Measurements from ENCODE around the gene USH2A.
"Not testable (repeated sequence)": the region's sequence is repeated elsewhere in the genome, so short reads cannot be mapped to it uniquely, and the experiment has no call there.

Gene USH2A

DNA sequence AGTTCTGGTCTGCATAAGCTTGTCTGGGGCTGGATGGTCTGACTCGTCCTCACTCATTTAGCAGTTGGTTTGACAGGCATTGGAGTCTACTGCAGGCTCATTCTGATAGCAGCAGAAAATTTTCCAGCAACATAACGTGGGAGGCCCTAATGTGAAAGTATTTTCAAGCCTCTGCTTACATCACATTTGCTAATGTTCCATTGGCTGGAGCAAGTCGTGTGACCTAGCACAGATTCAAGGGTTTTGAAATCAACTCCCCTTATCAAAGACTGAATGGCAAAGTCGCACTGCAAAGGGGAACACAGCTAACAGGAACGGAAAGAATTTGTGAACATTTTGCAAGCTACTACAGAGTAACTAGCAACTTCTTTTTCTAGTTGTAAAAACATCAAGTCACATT is 2.3 kb upstream of the USH2A start:
- Mint-ChIP-seq H3K4me3 (no peak overlapping the region), H3K9me3 (peaks cover 5% of the 10 kb centered on the region), H3K36me3 (no peaks in the 10 kb centered on the region), H3K27ac (no peak overlapping the region), H3K27me3 (no peaks in the 10 kb centered on the region), H3K4me1 (no peaks in the 10 kb centered on the region)

DNA sequence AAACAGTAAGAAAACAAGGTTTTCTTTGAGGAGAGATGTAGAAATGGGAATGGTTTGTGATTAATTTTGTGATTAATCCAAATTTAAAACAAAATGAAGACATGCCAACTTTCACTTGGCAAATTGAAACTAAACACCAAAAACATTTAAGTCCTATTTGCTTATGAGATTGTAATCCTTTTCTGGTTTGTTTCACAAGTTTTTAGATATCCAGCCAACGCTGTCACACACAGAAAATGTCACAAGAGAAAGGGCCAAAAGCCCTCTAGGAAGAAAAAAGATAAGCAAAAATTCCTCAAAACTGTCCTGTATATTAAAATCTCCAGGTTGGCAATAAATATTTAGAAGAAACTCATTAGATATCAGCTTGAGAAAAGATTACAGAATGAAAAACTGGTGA is 2.5 kb downstream of the USH2A start:
- H3K4me1 Mint-ChIP-seq = no peaks in the 10 kb centered on the region
- peaks cover 5% of the 10 kb centered on the region for H3K9me3 Mint-ChIP-seq
- no peak overlapping the region for H3K27ac Mint-ChIP-seq
- no peaks in the 10 kb centered on the region for H3K27me3 Mint-ChIP-seq
- H3K36me3 Mint-ChIP-seq = no peaks in the 10 kb centered on the region
- H3K4me3 Mint-ChIP-seq = no peak overlapping the region

DNA sequence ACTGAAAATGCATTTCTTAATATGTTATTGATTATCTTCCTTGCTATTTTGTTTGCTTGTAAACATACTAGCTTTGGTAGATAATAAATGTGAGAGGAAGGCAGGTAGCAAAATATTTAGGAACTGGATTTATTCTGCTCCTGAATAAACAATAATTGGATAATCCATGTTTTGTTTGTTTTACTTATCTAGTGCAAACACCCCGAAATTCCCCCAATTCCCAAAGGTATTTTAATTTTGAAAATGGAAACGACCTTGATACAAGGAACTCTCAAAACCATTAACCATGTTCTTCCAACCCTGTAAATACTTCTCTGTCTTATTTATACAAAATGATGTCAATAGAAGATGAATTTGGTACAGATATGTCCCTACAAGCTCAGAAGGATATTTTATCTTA is 3.0 kb downstream of the USH2A start:
- no peaks in the 10 kb centered on the region for H3K36me3 Mint-ChIP-seq
- no peak overlapping the region for H3K27ac Mint-ChIP-seq
- no peak overlapping the region for H3K4me3 Mint-ChIP-seq
- H3K4me1 Mint-ChIP-seq = no peaks in the 10 kb centered on the region
- no peaks in the 10 kb centered on the region for H3K27me3 Mint-ChIP-seq
- peaks cover 5% of the 10 kb centered on the region for H3K9me3 Mint-ChIP-seq

DNA sequence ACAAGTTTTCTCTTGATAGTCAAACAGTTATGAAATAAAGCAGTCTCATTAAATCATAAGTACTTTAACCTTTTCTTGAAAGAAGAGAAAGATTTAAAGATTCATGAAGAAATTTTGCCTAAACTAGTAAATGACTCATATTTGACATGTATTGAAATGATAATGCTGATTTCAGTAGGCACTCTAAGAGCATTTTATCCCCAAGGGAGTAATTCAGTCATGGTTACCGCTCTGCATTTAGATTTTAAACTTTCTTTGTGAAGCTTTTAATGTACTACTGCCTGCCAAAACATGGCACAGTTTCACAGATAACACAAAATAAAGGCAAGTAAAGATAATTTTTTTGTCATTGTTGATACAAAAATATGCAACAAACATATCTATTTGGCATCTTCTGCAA is 6.8 kb downstream of the USH2A start:
- Mint-ChIP-seq H3K27ac (no peak overlapping the region), H3K9me3 (no peaks in the 10 kb centered on the region), H3K27me3 (no peaks in the 10 kb centered on the region), H3K4me3 (no peak overlapping the region), H3K36me3 (no peaks in the 10 kb centered on the region), H3K4me1 (no peaks in the 10 kb centered on the region)

DNA sequence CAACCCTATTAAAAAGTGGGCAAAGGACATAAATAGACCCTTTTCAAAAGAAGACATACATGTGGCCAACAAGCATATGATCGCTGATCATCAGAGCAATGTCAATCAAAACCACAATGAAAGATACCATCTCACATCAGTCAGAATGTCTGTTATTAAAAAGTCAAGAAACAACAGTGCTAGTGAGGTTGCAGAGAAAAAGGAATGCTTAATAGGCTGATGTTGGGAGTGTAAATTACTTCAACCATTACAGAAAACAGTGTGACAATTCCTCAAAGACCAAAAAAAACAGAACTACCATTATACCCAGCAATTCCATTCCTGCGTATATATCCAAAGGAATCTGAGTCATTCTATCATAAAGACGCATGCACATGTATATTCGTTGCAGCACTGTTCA is 13.2 kb downstream of the USH2A start:
- Mint-ChIP-seq H3K27ac (no peak overlapping the region), H3K36me3 (no peaks in the 10 kb centered on the region), H3K27me3 (no peaks in the 10 kb centered on the region), H3K9me3 (peaks cover 5% of the 10 kb centered on the region), H3K4me1 (no peaks in the 10 kb centered on the region), H3K4me3 (no peak overlapping the region)

DNA sequence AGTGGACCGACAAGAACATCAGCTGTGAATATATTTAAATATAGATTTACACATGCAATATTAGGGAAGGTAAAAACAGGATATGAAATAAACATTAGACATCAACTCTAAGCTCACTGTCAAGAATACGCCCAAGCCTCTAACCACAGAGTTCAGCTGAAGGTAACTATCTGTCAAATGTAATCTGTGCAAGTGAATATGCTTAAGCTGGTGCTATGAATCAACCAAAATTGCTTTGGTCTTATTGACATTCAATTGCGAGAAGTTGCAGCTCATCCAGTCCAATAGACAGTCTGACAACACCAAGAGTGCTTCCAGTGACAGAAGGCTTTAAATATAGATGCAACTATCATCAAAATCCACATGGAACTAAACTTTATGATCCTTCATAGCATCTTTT is 32.3 kb downstream of the USH2A start:
- H3K4me1 Mint-ChIP-seq = no peaks in the 10 kb centered on the region
- no peak overlapping the region for H3K27ac Mint-ChIP-seq
- no peaks in the 10 kb centered on the region for H3K36me3 Mint-ChIP-seq
- H3K9me3 Mint-ChIP-seq = peaks cover 4% of the 10 kb centered on the region
- H3K4me3 Mint-ChIP-seq = no peak overlapping the region
- H3K27me3 Mint-ChIP-seq = no peaks in the 10 kb centered on the region

DNA sequence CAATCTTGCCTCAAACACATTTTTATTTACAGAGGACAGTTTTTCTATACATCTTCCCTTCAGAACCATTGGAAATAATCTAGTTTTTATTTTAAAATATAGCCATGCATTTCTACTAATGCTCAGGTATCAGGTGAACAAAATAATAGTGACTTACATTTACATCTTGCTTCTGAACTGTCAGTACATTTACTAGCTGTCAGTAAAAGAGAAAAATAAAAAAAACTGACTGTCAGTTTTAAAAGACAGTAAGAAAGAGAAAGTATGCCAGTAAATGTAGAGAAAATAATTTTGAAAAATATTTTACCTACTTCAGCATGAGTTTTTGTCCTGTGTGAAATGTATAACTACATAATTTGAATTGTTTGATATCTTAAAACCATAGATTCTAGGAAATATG is 33.5 kb downstream of the USH2A start:
- Mint-ChIP-seq H3K4me3 (no peak overlapping the region), H3K27me3 (no peaks in the 10 kb centered on the region), H3K27ac (no peak overlapping the region), H3K36me3 (no peaks in the 10 kb centered on the region), H3K9me3 (no peaks in the 10 kb centered on the region), H3K4me1 (no peaks in the 10 kb centered on the region)

DNA sequence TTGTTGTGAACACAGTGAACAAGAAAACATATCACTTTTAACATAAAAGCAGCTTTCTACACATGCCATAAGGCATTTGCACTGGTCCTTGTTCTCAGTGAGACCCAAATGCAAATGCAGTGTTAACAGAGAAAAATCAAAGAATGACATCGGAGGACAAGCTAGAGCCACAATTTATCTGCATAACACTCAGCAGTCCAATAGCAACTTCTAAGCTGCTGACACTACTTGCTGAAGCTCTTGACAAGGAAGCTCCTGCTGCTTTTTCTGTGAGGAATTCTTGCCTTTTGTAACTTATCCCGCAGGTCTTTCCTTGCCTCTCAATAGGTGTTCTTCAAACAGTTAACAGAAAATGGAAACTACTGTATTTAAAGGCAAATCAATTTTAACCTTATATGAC is 34.7 kb downstream of the USH2A start:
- Mint-ChIP-seq H3K36me3 (no peaks in the 10 kb centered on the region), H3K9me3 (no peaks in the 10 kb centered on the region), H3K4me1 (no peaks in the 10 kb centered on the region), H3K27me3 (no peaks in the 10 kb centered on the region), H3K4me3 (no peak overlapping the region), H3K27ac (no peak overlapping the region)

DNA sequence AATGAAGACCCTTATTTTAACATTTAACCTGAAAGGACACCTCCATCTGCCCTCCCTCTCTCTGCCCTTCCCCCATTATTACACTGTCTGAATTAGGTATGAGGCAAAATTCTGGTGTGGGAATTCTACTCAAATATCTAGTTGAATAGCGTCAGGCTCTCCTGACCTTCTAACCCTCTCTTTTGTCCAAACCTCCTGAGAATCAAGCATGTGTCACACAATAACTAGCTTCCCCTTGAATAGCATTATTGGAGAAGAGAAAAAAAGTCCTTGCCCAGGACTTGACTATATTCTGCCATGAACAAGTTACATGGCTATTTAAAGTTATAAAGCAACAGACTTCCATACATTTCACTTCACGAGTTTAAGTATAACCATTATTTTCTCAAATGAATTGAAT is 35.5 kb downstream of the USH2A start:
- H3K9me3 Mint-ChIP-seq = no peaks in the 10 kb centered on the region
- no peaks in the 10 kb centered on the region for H3K4me1 Mint-ChIP-seq
- H3K27me3 Mint-ChIP-seq = no peaks in the 10 kb centered on the region
- no peak overlapping the region for H3K27ac Mint-ChIP-seq
- no peaks in the 10 kb centered on the region for H3K36me3 Mint-ChIP-seq
- H3K4me3 Mint-ChIP-seq = no peak overlapping the region

DNA sequence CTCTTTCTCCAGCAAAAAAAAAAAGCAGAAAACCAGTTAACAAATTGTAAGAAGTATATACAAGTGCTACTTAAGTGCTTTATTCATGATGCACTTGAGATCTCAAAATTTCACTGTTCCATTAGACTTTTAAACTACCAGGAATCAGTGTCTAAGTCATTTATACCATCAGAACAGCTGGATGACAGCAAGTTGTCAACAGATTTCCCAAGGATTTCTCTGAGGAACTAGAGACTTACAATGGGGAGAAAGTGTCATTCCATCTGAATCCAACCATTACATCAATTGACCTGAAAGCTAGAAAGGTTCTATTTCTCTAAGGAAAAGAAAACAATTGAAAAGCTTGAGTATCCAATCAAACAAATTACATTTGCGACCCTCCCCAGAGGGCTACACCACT is 43.8 kb downstream of the USH2A start:
- H3K9me3 Mint-ChIP-seq = peaks cover 6% of the 10 kb centered on the region
- no peaks in the 10 kb centered on the region for H3K27me3 Mint-ChIP-seq
- H3K4me3 Mint-ChIP-seq = no peak overlapping the region
- no peak overlapping the region for H3K27ac Mint-ChIP-seq
- no peaks in the 10 kb centered on the region for H3K4me1 Mint-ChIP-seq
- peaks cover 1% of the 10 kb centered on the region for H3K36me3 Mint-ChIP-seq

DNA sequence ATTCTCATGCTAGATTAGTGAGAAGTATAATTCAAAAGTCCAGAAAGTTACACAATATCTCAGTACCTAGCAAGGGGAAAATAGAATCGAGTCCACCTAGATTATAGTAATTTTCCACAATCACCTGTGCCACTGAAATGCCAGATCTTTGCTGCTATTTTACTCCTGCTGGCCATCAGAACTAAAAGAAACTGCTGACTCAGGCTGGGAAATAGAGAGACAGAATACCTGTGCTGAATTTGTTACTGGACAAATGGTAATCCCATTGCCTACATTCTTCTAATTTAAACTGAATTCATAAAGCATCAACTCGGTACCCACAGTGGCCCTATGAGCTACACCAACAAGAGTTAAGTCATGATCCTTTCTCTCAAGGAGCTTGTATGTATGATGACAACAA is 55.0 kb downstream of the USH2A start:
- Mint-ChIP-seq H3K4me3 (no peak overlapping the region), H3K4me1 (no peaks in the 10 kb centered on the region), H3K27me3 (no peaks in the 10 kb centered on the region), H3K36me3 (no peaks in the 10 kb centered on the region), H3K9me3 (peaks cover 8% of the 10 kb centered on the region), H3K27ac (no peak overlapping the region)

DNA sequence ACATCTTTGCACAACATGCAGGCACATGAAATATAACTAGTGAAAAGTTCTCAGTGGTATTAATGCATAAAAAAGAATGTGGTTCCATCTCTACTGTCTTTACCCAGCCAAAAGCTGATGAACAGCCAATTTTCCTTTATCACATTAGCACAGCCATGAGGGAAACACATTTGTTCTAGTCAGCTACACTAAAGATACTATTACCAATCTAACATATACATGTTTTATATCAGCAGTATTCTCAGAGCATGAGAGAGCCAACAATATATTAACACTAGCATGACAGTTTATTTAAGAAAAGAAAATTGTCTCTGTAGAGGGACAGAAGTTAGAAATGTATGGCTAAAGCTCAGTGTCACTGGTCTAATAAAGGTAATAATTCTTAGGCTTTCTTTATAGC is 56.3 kb downstream of the USH2A start:
- H3K27ac Mint-ChIP-seq = no peak overlapping the region
- H3K4me1 Mint-ChIP-seq = no peaks in the 10 kb centered on the region
- no peaks in the 10 kb centered on the region for H3K27me3 Mint-ChIP-seq
- H3K36me3 Mint-ChIP-seq = no peaks in the 10 kb centered on the region
- H3K9me3 Mint-ChIP-seq = no peaks in the 10 kb centered on the region
- H3K4me3 Mint-ChIP-seq = no peak overlapping the region

DNA sequence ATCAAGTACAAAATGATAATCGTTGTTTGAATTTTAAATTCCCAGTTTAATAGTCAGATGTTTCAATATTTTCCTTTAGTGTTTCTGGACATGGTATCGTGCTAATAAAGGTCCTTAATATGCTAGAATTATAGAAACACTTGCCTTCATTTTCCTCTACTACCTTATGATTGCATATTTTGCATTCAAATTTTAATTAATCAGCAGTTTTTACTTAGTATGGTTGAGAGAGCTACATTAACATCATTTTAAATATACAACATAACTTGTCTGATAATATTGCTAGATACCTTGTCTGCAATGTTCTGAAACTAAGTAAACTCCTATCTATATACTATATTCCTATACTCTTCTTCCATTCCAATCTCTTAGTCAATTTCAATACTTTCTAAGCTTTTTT is 66.3 kb downstream of the USH2A start:
- H3K4me1 Mint-ChIP-seq = no peaks in the 10 kb centered on the region
- no peak overlapping the region for H3K4me3 Mint-ChIP-seq
- H3K27ac Mint-ChIP-seq = no peak overlapping the region
- H3K36me3 Mint-ChIP-seq = no peaks in the 10 kb centered on the region
- H3K27me3 Mint-ChIP-seq = no peaks in the 10 kb centered on the region
- H3K9me3 Mint-ChIP-seq = peaks cover 8% of the 10 kb centered on the region

DNA sequence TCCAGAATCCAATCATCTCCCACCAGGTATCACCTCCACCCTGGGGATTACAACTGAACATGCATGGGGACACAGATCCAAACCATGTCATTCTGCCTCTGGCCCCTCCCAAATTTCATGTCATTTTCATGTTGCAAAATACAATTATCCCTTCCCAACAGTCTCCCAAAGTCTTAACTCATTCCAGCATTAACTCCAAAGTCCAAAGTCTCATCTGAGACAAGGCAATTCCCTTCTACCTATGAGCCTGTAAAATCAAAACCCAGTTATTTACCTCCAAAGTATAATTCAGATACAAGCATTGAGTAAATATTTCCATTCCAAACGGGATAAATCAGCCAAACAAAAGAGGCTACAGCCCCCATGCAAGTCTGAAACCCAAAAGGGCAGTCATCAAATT is 73.1 kb downstream of the USH2A start:
- Mint-ChIP-seq H3K36me3 (peaks cover 1% of the 10 kb centered on the region), H3K27me3 (no peaks in the 10 kb centered on the region), H3K4me3 (no peak overlapping the region), H3K27ac (no peak overlapping the region), H3K9me3 (no peaks in the 10 kb centered on the region), H3K4me1 (no peaks in the 10 kb centered on the region)

DNA sequence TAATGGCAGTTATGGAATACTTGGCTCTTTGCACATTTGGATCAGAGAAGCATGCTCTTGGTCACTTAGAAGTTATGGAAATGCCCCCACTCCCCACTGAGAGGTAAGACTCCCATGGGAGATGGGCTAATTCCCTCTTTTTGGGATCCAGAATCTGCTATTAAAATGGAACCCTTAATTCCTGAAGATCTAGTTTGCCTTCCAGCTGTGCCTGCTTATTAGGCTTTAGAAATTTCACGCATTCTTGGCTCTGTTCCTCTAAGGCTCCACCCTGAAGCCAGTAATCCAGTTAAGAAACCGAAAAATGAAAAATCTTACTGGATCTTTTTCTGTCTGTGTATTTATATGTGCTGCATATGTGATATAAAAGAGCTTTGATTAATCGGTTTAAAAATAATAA is 76.7 kb downstream of the USH2A start:
- no peak overlapping the region for H3K27ac Mint-ChIP-seq
- no peaks in the 10 kb centered on the region for H3K9me3 Mint-ChIP-seq
- no peaks in the 10 kb centered on the region for H3K27me3 Mint-ChIP-seq
- H3K4me3 Mint-ChIP-seq = no peak overlapping the region
- peaks cover 1% of the 10 kb centered on the region for H3K36me3 Mint-ChIP-seq
- H3K4me1 Mint-ChIP-seq = no peaks in the 10 kb centered on the region

DNA sequence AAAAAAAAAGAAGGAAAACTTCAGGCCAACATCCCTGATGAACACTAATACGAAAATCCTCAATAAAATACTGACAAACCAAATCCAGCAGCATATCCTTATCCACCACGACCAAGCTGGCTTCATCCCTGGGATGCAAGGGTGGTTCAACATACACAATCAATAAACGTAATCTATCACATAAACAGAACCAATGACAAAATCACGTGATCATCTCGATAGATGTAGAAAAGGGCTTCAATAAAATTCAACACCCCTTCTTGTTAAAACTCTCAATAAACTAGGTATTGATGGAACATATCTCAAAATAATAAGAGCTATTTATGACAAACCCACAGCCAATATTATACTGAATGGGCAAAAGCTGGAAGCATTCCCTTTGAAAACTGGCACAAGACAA is 82.7 kb downstream of the USH2A start:
- H3K4me3 Mint-ChIP-seq, H3K27me3 Mint-ChIP-seq, H3K36me3 Mint-ChIP-seq, H3K27ac Mint-ChIP-seq, H3K4me1 Mint-ChIP-seq: not testable (repeated sequence)
- peaks cover 10% of the 10 kb centered on the region for H3K9me3 Mint-ChIP-seq

DNA sequence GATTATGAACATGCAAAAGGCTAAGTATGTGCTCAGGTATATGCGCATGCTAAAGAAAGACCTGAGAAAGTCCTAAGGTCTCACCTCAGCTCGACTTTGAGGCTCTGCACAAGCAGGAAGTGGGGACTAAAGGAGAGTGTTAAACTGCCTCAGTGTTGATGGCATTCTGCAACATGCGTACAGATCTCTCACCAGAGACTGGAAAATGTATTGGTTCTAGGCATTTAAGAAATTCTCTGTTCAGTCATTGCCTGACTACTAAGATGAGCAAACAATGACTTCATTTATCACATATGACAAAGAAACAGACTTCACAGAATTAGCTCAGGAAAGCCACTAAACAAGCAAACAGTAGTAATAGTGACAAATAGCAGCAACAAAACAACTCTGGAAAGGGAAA is 90.8 kb downstream of the USH2A start:
- H3K27ac Mint-ChIP-seq = no peak overlapping the region
- H3K36me3 Mint-ChIP-seq = no peaks in the 10 kb centered on the region
- H3K27me3 Mint-ChIP-seq = no peaks in the 10 kb centered on the region
- H3K9me3 Mint-ChIP-seq = peaks cover 5% of the 10 kb centered on the region
- no peak overlapping the region for H3K4me3 Mint-ChIP-seq
- no peaks in the 10 kb centered on the region for H3K4me1 Mint-ChIP-seq

DNA sequence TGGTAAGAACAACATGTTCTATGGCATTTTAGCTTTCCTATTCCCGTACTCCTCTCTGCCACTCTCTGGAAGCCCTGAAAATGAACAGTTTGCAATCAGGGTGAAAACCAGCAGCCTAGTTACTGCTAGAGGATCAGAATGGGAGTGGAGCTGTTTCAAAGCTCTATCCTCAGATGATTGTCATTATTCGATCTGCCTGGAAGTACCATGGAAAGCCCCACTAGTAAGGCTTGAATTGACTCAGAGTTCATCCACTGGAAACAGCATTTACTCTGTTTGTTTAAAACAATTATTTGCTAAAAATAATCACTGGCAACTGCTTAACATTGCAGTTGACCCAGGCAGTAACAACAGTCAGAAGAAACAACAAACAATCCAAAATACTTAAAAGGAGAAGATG is 91.2 kb downstream of the USH2A start:
- H3K9me3 Mint-ChIP-seq = peaks cover 5% of the 10 kb centered on the region
- H3K27ac Mint-ChIP-seq = no peak overlapping the region
- no peak overlapping the region for H3K4me3 Mint-ChIP-seq
- H3K36me3 Mint-ChIP-seq = no peaks in the 10 kb centered on the region
- H3K4me1 Mint-ChIP-seq = no peaks in the 10 kb centered on the region
- H3K27me3 Mint-ChIP-seq = no peaks in the 10 kb centered on the region
